ENCODE measurements around the gene PRPS2. TPM values are rescaled to one million over a fixed set of nuclear protein-coding genes. Genes with fewer than 3 reads are reported as not detected.

Gene PRPS2
- polyA plus RNA-seq, 1 of the 3 experiments (the other 2 are of a cell fraction), result 11.1 TPM

DNA sequence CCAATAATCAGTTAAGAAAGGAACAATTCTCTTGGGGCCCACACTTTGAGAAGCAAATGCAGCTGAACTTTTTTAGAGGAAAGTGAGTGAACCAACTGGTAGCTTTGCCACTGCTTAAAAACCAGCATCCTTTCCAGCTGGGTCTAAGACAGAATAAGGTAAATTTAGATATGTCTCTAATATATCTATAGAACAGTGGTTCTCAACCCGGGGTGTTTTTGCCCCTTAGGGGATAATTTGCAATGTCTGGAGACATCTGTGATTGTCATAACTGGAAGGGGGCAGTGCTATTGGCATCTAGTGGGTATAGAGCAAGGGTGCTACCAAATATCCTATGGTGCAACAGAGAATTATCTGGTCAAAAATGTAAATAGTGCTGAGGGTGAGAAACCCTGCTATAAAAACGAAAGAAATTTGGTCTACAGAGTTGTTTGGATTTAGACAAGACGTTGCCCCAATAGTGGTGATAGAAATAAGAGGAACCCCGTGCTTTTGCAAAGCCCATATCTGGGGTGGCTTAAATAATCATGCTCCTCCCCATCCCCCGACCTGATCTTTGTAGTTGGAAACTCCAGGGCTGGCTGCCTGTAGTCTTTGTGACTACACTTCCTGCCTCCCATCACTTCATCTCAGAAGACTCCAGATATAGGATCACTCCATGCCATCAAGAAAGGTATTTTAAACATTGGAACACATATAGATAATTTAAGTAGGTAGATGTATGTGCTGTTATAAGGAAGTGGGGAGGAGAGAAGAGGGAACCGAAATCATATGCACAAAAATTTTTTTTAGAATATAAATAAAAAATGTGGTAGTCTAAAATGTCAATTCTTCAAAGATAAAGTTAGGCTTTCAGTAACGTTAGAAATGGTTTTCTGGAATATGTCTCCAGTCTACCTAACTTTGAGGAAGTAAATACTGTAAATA lies 75.5 kb downstream of the PRPS2 start, which contains the start of gene TLR7:
Gene TLR7 (plus strand): TSS at position 622 of the 927 bp plus-strand sequence. CDS start 507 bp downstream, outside the sequence.
- no peak within 1 kb of the TSS for H2AFZ ChIP-seq (ENCODE audit: low read depth)
- no peaks in the 10 kb centered on the region for H4K20me1 ChIP-seq (ENCODE audit: insufficient read depth)
- H3K4me1 ChIP-seq (ENCODE audit: control insufficient read depth in 1 of 2, insufficient read depth in 2 of 2, low read depth in 1 of 2, low read length in 1 of 2), result peaks cover 0 to 3% of the 10 kb centered on the region in 2 experiments; a peak in 1 of 4 replicates
- H3K9me3 ChIP-seq, result no peaks in the 10 kb centered on the region
- POLR2A ChIA-PET, result no interaction called here
- 9% methylated on average over 7 of the region's 7 CpGs for WGBS (ENCODE audit: low lambda C conversion rate)
- H3F3A ChIP-seq (replicated peaks; ENCODE audit: insufficient read depth), result no peaks in the 10 kb centered on the region
- no peak for DNase-seq
- CTCF ChIA-PET, result no interaction called here
- no peaks in the 10 kb centered on the region for H3K79me2 ChIP-seq (ENCODE audit: insufficient read depth)
- H3K9me2 ChIP-seq, result no peaks in the 10 kb centered on the region
- H3K4me2 ChIP-seq, result no peak within 1 kb of the TSS
- H3K27ac ChIP-seq (ENCODE audit: low read depth in 2 of 2, low read length in 1 of 2), result no peak within 1 kb of the TSS
- H3K9ac ChIP-seq, result no peak within 1 kb of the TSS
- no peak for TF ChIP-seq MEF2A (IDR thresholded peaks at IDR 0.05; ENCODE audit: borderline replicate concordance, low read depth)
- TF ChIP-seq, protein P1, sequence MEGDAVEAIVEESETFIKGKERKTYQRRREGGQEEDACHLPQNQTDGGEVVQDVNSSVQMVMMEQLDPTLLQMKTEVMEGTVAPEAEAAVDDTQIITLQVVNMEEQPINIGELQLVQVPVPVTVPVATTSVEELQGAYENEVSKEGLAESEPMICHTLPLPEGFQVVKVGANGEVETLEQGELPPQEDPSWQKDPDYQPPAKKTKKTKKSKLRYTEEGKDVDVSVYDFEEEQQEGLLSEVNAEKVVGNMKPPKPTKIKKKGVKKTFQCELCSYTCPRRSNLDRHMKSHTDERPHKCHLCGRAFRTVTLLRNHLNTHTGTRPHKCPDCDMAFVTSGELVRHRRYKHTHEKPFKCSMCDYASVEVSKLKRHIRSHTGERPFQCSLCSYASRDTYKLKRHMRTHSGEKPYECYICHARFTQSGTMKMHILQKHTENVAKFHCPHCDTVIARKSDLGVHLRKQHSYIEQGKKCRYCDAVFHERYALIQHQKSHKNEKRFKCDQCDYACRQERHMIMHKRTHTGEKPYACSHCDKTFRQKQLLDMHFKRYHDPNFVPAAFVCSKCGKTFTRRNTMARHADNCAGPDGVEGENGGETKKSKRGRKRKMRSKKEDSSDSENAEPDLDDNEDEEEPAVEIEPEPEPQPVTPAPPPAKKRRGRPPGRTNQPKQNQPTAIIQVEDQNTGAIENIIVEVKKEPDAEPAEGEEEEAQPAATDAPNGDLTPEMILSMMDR (IDR thresholded peaks at IDR 0.05), result no peak
- TF ChIP-seq SMC3 (IDR thresholded peaks at IDR 0.05; ENCODE audit: low read depth, low read length), result no peak
- TF ChIP-seq GABPA (IDR thresholded peaks at IDR 0.05; ENCODE audit: low read depth), result no peak
- no peak for TF ChIP-seq TAF1 (IDR thresholded peaks at IDR 0.05; ENCODE audit: borderline replicate concordance, low read depth, low read length)
- TF ChIP-seq, protein P2, sequence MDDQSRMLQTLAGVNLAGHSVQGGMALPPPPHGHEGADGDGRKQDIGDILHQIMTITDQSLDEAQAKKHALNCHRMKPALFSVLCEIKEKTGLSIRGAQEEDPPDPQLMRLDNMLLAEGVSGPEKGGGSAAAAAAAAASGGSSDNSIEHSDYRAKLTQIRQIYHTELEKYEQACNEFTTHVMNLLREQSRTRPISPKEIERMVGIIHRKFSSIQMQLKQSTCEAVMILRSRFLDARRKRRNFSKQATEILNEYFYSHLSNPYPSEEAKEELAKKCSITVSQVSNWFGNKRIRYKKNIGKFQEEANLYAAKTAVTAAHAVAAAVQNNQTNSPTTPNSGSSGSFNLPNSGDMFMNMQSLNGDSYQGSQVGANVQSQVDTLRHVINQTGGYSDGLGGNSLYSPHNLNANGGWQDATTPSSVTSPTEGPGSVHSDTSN (IDR thresholded peaks at IDR 0.05), result no peak
- no peak for TF ChIP-seq FOXJ3 (CRISPR knock-in tag; IDR thresholded peaks at IDR 0.05)
- TF ChIP-seq YY1 (IDR thresholded peaks at IDR 0.05; ENCODE audit: low read depth), result no peak
- TF ChIP-seq RFX5 (IDR thresholded peaks at IDR 0.05; ENCODE audit: low read length), result no peak
- TF ChIP-seq, protein P3, sequence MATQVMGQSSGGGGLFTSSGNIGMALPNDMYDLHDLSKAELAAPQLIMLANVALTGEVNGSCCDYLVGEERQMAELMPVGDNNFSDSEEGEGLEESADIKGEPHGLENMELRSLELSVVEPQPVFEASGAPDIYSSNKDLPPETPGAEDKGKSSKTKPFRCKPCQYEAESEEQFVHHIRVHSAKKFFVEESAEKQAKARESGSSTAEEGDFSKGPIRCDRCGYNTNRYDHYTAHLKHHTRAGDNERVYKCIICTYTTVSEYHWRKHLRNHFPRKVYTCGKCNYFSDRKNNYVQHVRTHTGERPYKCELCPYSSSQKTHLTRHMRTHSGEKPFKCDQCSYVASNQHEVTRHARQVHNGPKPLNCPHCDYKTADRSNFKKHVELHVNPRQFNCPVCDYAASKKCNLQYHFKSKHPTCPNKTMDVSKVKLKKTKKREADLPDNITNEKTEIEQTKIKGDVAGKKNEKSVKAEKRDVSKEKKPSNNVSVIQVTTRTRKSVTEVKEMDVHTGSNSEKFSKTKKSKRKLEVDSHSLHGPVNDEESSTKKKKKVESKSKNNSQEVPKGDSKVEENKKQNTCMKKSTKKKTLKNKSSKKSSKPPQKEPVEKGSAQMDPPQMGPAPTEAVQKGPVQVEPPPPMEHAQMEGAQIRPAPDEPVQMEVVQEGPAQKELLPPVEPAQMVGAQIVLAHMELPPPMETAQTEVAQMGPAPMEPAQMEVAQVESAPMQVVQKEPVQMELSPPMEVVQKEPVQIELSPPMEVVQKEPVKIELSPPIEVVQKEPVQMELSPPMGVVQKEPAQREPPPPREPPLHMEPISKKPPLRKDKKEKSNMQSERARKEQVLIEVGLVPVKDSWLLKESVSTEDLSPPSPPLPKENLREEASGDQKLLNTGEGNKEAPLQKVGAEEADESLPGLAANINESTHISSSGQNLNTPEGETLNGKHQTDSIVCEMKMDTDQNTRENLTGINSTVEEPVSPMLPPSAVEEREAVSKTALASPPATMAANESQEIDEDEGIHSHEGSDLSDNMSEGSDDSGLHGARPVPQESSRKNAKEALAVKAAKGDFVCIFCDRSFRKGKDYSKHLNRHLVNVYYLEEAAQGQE (IDR thresholded peaks at IDR 0.05; ENCODE audit: low read depth, low read length), result no peak
- no peak for TF ChIP-seq TEAD4 (IDR thresholded peaks at IDR 0.05; ENCODE audit: borderline replicate concordance, insufficient read depth)
- TF ChIP-seq, protein P4, sequence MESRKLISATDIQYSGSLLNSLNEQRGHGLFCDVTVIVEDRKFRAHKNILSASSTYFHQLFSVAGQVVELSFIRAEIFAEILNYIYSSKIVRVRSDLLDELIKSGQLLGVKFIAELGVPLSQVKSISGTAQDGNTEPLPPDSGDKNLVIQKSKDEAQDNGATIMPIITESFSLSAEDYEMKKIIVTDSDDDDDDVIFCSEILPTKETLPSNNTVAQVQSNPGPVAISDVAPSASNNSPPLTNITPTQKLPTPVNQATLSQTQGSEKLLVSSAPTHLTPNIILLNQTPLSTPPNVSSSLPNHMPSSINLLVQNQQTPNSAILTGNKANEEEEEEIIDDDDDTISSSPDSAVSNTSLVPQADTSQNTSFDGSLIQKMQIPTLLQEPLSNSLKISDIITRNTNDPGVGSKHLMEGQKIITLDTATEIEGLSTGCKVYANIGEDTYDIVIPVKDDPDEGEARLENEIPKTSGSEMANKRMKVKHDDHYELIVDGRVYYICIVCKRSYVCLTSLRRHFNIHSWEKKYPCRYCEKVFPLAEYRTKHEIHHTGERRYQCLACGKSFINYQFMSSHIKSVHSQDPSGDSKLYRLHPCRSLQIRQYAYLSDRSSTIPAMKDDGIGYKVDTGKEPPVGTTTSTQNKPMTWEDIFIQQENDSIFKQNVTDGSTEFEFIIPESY (IDR thresholded peaks at IDR 0.05; ENCODE audit: borderline replicate concordance, low read depth), result no peak
- no peak for TF ChIP-seq JUND (IDR thresholded peaks at IDR 0.05)
- no peak for TF ChIP-seq RAD21 (IDR thresholded peaks at IDR 0.05; ENCODE audit: low read length)
- TF ChIP-seq GATA2 (CRISPR knock-in tag; IDR thresholded peaks at IDR 0.05), result no peak
- no peak for TF ChIP-seq MXI1 (IDR thresholded peaks at IDR 0.05; ENCODE audit: low read depth, low read length)
- no peak for TF ChIP-seq RXRA (IDR thresholded peaks at IDR 0.05; ENCODE audit: borderline replicate concordance, low read depth)
- TF ChIP-seq NRF1 (IDR thresholded peaks at IDR 0.05; ENCODE audit: low read depth, low read length), result no peak
- TF ChIP-seq CHD2 (IDR thresholded peaks at IDR 0.05; ENCODE audit: low read length, partially characterized antibody), result no peak
- H3K36me3 ChIP-seq (replicated peaks in 1 of 2; ENCODE audit: control insufficient read depth in 1 of 2, insufficient read depth in 2 of 2, low read length in 1 of 2), result no peaks in the 10 kb centered on the region
- H3K27me3 ChIP-seq (ENCODE audit: insufficient read depth), result no peaks in the 10 kb centered on the region
- H3K4me3 ChIP-seq (ENCODE audit: low read depth in 2 of 2, low read length in 1 of 2), result no peak within 1 kb of the TSS
